H1 (cell line): Measurements from ENCODE around the gene UNC13C.

Experiments used
- CEBPB ChIP-seq: IDR thresholded peaks from 2 replicates; pipeline ENCODE4 v1.6.1; 2012; ENCODE audit warnings: low read depth, low read length
- CREB1 ChIP-seq: IDR thresholded peaks from 2 replicates; pipeline ENCODE4 v1.6.1; 2012; ENCODE audit warnings: inconsistent platforms
- EP300 ChIP-seq, 2 experiments: IDR thresholded peaks; 1 replicate in 1 of 2; 2 replicates in 1 of 2; pipeline ENCODE4 v1.6.1; 2011 to 2012; ENCODE audit warnings: low read depth in 2 of 2, low read length in 2 of 2, mild to moderate bottlenecking in 2 of 2, borderline replicate concordance in 1 of 2, inconsistent platforms in 1 of 2, moderate library complexity in 1 of 2
- FOSL1 ChIP-seq: IDR thresholded peaks from 2 replicates; pipeline ENCODE4 v1.6.1; 2011; ENCODE audit warnings: mild to moderate bottlenecking, low read depth, low read length, moderate library complexity; ENCODE audit not compliant: insufficient read depth
- GABPA ChIP-seq: IDR thresholded peaks from 2 replicates; pipeline ENCODE4 v1.6.1; 2011; ENCODE audit warnings: mild to moderate bottlenecking, low read length, moderate library complexity, borderline replicate concordance; ENCODE audit not compliant: insufficient read depth
- GTF2F1 ChIP-seq: IDR thresholded peaks from 2 replicates; pipeline ENCODE4 v1.6.1; 2012; ENCODE audit warnings: low read depth, low read length, improper control_type of control experiment, borderline replicate concordance
- POLR2A ChIP-seq, 2 experiments: IDR thresholded peaks; 1 replicate in 1 of 2; 2 replicates in 1 of 2; pipeline ENCODE4 v1.6.1; 2011; ENCODE audit warnings: low read depth in 2 of 2, low read length in 2 of 2, mild to moderate bottlenecking in 2 of 2; ENCODE audit errors: control extremely low read depth in 1 of 2
- POLR2AphosphoS5 ChIP-seq: IDR thresholded peaks from 2 replicates; pipeline ENCODE4 v1.6.1; 2011; ENCODE audit warnings: low read depth, low read length
- SIX5 ChIP-seq: IDR thresholded peaks from 2 replicates; pipeline ENCODE4 v1.6.1; 2011; ENCODE audit warnings: mild to moderate bottlenecking, low read depth, low read length
- SP1 ChIP-seq: IDR thresholded peaks from 2 replicates; pipeline ENCODE4 v1.6.1; 2011; ENCODE audit warnings: low read depth, low read length
- YY1 ChIP-seq: IDR thresholded peaks from 2 replicates; pipeline ENCODE4 v1.6.1; 2011; ENCODE audit warnings: low read depth, mild to moderate bottlenecking, low read length
- TF ChIP-seq, protein P1 (sequence below), 3 experiments: IDR thresholded peaks; 1 replicate in 2 of 3; 2 replicates in 1 of 3; pipeline versions ENCODE4 v1.5.1 to v1.6.1; 2011; ENCODE audit warnings: low read length in 3 of 3, mild to moderate bottlenecking in 3 of 3, inconsistent platforms in 2 of 3, low read depth in 1 of 3, moderate library complexity in 1 of 3; ENCODE audit not compliant: insufficient read depth in 1 of 3; ENCODE audit errors: control extremely low read depth in 1 of 3

DNA sequence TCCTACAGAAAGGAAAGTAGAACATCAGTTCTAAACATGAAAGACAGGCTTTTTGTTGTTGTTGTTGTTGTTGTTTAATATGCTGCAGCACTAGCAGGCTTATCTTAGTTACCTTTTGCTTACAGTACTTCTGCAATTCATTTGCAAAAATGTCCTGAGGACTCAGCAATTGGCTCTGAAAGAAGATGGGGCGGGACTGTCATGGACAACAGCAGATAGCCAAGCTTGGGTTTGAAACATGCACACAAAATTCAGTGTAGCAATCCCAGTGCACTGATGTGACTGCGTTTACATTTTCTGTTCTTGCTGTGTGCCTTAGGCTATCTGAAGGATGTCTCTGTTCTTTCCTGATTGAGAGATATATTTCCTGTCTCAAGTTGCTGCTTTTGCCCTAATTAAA lies 9.2 kb downstream of the UNC13C start:
- TF ChIP-seq POLR2A (IDR thresholded peaks at IDR 0.05; ENCODE audit: control extremely low read depth in 1 of 2, low read depth in 2 of 2, low read length in 2 of 2) (no peak), GABPA (no peak), FOSL1 (no peak), POLR2AphosphoS5 (no peak), EP300 (IDR thresholded peaks at IDR 0.05; ENCODE audit: borderline replicate concordance in 1 of 2, low read depth in 2 of 2, low read length in 2 of 2) (no peak), SP1 (no peak), GTF2F1 (no peak), SIX5 (no peak), YY1 (no peak), CREB1 (no peak), CEBPB (no peak)
- TF ChIP-seq, protein P1, sequence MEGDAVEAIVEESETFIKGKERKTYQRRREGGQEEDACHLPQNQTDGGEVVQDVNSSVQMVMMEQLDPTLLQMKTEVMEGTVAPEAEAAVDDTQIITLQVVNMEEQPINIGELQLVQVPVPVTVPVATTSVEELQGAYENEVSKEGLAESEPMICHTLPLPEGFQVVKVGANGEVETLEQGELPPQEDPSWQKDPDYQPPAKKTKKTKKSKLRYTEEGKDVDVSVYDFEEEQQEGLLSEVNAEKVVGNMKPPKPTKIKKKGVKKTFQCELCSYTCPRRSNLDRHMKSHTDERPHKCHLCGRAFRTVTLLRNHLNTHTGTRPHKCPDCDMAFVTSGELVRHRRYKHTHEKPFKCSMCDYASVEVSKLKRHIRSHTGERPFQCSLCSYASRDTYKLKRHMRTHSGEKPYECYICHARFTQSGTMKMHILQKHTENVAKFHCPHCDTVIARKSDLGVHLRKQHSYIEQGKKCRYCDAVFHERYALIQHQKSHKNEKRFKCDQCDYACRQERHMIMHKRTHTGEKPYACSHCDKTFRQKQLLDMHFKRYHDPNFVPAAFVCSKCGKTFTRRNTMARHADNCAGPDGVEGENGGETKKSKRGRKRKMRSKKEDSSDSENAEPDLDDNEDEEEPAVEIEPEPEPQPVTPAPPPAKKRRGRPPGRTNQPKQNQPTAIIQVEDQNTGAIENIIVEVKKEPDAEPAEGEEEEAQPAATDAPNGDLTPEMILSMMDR (IDR thresholded peaks at IDR 0.05; ENCODE audit: control extremely low read depth in 1 of 3, insufficient read depth in 1 of 3, low read depth in 1 of 3, low read length in 3 of 3): no peak
